Panc1 (cell line): ENCODE measurements around the gene MAN2B1. TPM values are rescaled to one million over a fixed set of nuclear protein-coding genes. Genes with fewer than 3 reads are reported as not detected.
"Not testable (repeated sequence)": the region's sequence is repeated elsewhere in the genome, so short reads cannot be mapped to it uniquely, and the experiment has no call there.

Experiments
- ATAC-seq: fragments of 200-7000 bp; cut with Tn5 transposase; 2 replicates; pipeline ENCODE4 v1.9.1; 2020; ENCODE audit warnings: mild to moderate bottlenecking, moderate library complexity
- BruUV-seq: library from RNA; stranded (reverse); fragments of 400-500 nt; replicated peaks from 2 replicates; lab custom pipeline; 2021; lab: Mats Ljungman, UMichigan
- CTCF ChIA-PET: fragments of 300-600 bp; sonication (Branson Sonifier 250); formaldehyde crosslinking; loops from one replicate; lab custom pipeline; 2022; ENCODE audit warnings: antibody characterized with exemption; lab: Charles Lee
- POLR2A ChIA-PET: fragments of 300-600 bp; sonication (Branson Sonifier 250); formaldehyde crosslinking; loops from one replicate; lab custom pipeline; 2022; ENCODE audit warnings: antibody characterized with exemption; lab: Charles Lee
- DNase-seq: peaks from one replicate; pipeline ENCODE4 v3.0.0-alpha.2; 2010; ENCODE audit warnings: low read depth, low spot score
- H3K27ac ChIP-seq: 2 replicates; pipeline ENCODE4 v1.5.1; 2011; ENCODE audit warnings: mild to moderate bottlenecking, low read length, inconsistent platforms
- H3K27me3 ChIP-seq: fragments of 200-500 bp; sonication (Bioruptor generic); 2 replicates; pipeline ENCODE4 v1.6.0; 2014; ENCODE audit warnings: low read length, inconsistent platforms; ENCODE audit not compliant: control insufficient read depth, insufficient read depth
- H3K36me3 ChIP-seq: fragments of 200-500 bp; sonication (Bioruptor generic); 2 replicates; pipeline ENCODE4 v1.5.1; 2014; ENCODE audit warnings: inconsistent platforms, mild to moderate bottlenecking, low read length, moderate library complexity; ENCODE audit not compliant: control insufficient read depth, insufficient read depth
- H3K4me1 ChIP-seq: 2 replicates; pipeline ENCODE4 v1.5.1; 2011; ENCODE audit warnings: inconsistent platforms, mild to moderate bottlenecking, low read length, moderate library complexity; ENCODE audit not compliant: control insufficient read depth, insufficient read depth
- H3K4me3 ChIP-seq, 2 experiments: 2 replicates each; pipeline ENCODE4 v1.5.1; 2011 to 2012; ENCODE audit warnings: low read depth in 2 of 2, low read length in 2 of 2, mild to moderate bottlenecking in 2 of 2, inconsistent platforms in 1 of 2, moderate library complexity in 1 of 2
- H3K9me3 ChIP-seq: fragments of 200-500 bp; sonication (Bioruptor generic); 2 replicates; pipeline ENCODE4 v1.5.1; 2014; ENCODE audit warnings: low read depth, mild to moderate bottlenecking, inconsistent platforms, low read length, moderate library complexity; ENCODE audit not compliant: control insufficient read depth, insufficient read depth
- CTCF ChIP-seq: fragments of 450-650 bp; IDR thresholded peaks from 2 replicates; pipeline ENCODE4 v1.5.1; 2017; ENCODE audit warnings: mild to moderate bottlenecking
- POLR2AphosphoS5 ChIP-seq: IDR thresholded peaks from 2 replicates; pipeline ENCODE4 v1.6.1; 2012; ENCODE audit warnings: mild to moderate bottlenecking, low read depth, low read length, moderate library complexity
- REST ChIP-seq, 2 experiments: IDR thresholded peaks; 2 replicates each; pipeline ENCODE4 v1.6.1; 2011 to 2012; ENCODE audit warnings: low read depth in 2 of 2, control low read depth in 1 of 2, low read length in 1 of 2, mild to moderate bottlenecking in 1 of 2, moderate library complexity in 1 of 2; ENCODE audit not compliant: insufficient read depth in 1 of 2
- SIN3A ChIP-seq: IDR thresholded peaks from 2 replicates; pipeline ENCODE4 v1.6.1; 2012; ENCODE audit warnings: low read depth, mild to moderate bottlenecking, low read length, moderate library complexity, borderline replicate concordance; ENCODE audit not compliant: insufficient read depth
- TCF7L2 ChIP-seq: IDR thresholded peaks from 2 replicates; pipeline ENCODE4 v1.6.1; 2011; ENCODE audit warnings: mild to moderate bottlenecking, low read depth, low read length, inconsistent platforms
- in situ Hi-C: cut with HindIII; loops from 2 replicates; pipeline ENCODE4 v1.10.0; 2016; ENCODE audit warnings: low sequenced_read_pairs, low pct_unique_long_range_greater_than_20kb
- intact Hi-C: fragments of 100-400 bp; cut with micrococcal nuclease; formaldehyde crosslinking; loops from one replicate; pipeline ENCODE4 v1.10.0; 2022; ENCODE audit not compliant: unreplicated experiment
- total RNA-seq: library from RNA; stranded (reverse); gene quantifications from one replicate; pipeline ENCODE4 v1.2.1, GENCODE V29; 2021; ENCODE audit not compliant: unreplicated experiment

Gene MAN2B1
- total RNA-seq, 1 experiment from 2014 or later: 43.0 TPM

GRCh38 chr19:12647047-12647446, 19.5 kb downstream of the MAN2B1 start:
- in situ Hi-C loops: no loop called here
- intact Hi-C loops: loop anchor here (5.0 kb wide), 1 partner anchor 95 kb away; the partner anchor contains the start of gene ZNF564
- no peak overlapping the region for H3K4me3 ChIP-seq
- no peak overlapping the region for H3K27ac ChIP-seq
- POLR2A ChIA-PET: no interaction called here
- no peak for TF ChIP-seq REST (IDR thresholded peaks at IDR 0.05; ENCODE audit: insufficient read depth in 1 of 2, low read depth in 2 of 2, low read length in 1 of 2)
- TF ChIP-seq CTCF: no peak
- TF ChIP-seq SIN3A: no peak
- CTCF ChIA-PET: interaction anchor here (0.7 kb wide), 1 partner anchor 182 kb away, joined by 12 read pairs; no protein-coding TSS in a partner anchor
- ATAC-seq (no peak), DNase-seq (no peak)
- H3K9me3 ChIP-seq: no peaks in the 10 kb centered on the region
- no peaks in the 10 kb centered on the region for H3K4me1 ChIP-seq
- no TSS peak for BruUV-seq
- H3K27me3 ChIP-seq: no peaks in the 10 kb centered on the region
- H3K36me3 ChIP-seq: no peaks in the 10 kb centered on the region

DNA sequence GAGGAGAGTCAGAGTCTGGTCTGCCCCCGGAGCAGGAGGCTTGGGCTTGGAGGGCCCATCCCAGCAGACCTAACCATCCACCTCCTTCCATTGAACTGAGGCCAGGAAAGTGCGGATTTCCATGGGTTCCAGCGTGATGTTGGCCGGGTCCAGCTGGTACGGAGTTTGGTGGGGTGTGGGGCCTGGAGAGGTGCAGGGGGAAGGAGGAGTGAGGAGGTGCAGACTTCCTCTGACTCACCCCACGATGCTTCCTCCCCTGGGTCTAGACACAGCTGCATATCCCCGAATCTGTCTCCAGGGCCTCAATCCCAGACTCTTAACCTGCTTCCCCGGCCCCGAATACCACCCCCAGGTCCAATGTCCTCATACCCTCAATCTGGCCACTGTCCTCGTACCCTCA, 20.0 kb downstream of the MAN2B1 start:
- intact Hi-C loops: loop anchor here (5.0 kb wide), 1 partner anchor 94 kb away; the partner anchor contains the start of gene ZNF564
- in situ Hi-C loops: no loop called here
- ChIA-PET POLR2A (no interaction called here), CTCF (no interaction called here)
- Histone ChIP-seq H3K9me3 (no peaks in the 10 kb centered on the region), H3K36me3 (no peaks in the 10 kb centered on the region), H3K27me3 (no peaks in the 10 kb centered on the region), H3K4me3 (no peak overlapping the region), H3K27ac (no peak overlapping the region), H3K4me1 (no peaks in the 10 kb centered on the region)
- ATAC-seq (no peak), DNase-seq (no peak)
- TF ChIP-seq POLR2AphosphoS5: no peak
- no peak for TF ChIP-seq SIN3A
- no peak for TF ChIP-seq REST (IDR thresholded peaks at IDR 0.05; ENCODE audit: insufficient read depth in 1 of 2, low read depth in 2 of 2, low read length in 1 of 2)
- TF ChIP-seq CTCF: no peak
- no peak for TF ChIP-seq TCF7L2
- no TSS peak for BruUV-seq

- BruUV-seq: not testable (repeated sequence)
These were observed 22.8 kb downstream of the MAN2B1 start for GRCh38 chr19:12643716-12644115.

More at GRCh38 chr19:12643716-12644115, 22.8 kb downstream of the MAN2B1 start:
- in situ Hi-C loops, H3K36me3 ChIP-seq, H3K4me1 ChIP-seq, H3K9me3 ChIP-seq, H3K27me3 ChIP-seq, DNase-seq, H3K27ac ChIP-seq, H3K4me3 ChIP-seq, intact Hi-C loops, CTCF ChIA-PET, ATAC-seq, POLR2A ChIA-PET: not testable (repeated sequence)
